ENCODE measurements around the gene SEZ6. TPM values are rescaled to one million over a fixed set of nuclear protein-coding genes. Genes with fewer than 3 reads are reported as not detected.

SEZ6 gene
- total RNA-seq, 1 donor from 2014 or later: 1.5 TPM

DNA sequence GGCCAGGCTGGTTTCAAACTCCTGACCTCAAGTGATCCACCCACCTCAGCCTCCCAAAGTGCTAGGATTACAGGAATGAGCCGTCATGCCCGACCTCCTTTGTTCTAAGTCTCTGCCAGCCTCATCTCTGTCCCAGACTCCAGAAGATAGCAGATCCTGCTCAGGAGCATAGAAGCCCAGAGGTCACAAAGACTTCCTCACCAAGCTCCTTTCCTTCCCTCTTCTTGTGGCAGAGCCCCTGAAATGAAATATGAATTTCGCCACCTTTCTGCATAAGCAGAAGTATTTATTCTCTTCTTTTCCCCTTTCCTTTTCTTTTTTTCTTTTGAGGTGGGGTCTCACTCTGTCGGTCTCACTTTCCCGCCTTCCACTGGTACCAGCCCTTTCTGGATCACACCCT lies 25.7 kb upstream of the SEZ6 start:
- Histone ChIP-seq H3K9ac (no peak overlapping the region), H3K36me3 (no peaks in the 10 kb centered on the region), H3K9me3 (ENCODE audit: low read depth) (peaks cover 10% of the 10 kb centered on the region), H3K4me1 (peaks cover 46% of the 10 kb centered on the region), H3K79me2 (ENCODE audit: low read depth) (no peaks in the 10 kb centered on the region), H3F3A (ENCODE audit: low read depth) (peaks cover 63% of the 10 kb centered on the region), H3K4me3 (peak overlapping the region; percentile 21), H4K20me1 (ENCODE audit: low read depth) (no peaks in the 10 kb centered on the region), H2AFZ (replicated peaks) (no peak overlapping the region), H3K27me3 (no peaks in the 10 kb centered on the region), H3K4me2 (peak overlapping the region; percentile 67), H3K27ac (peak overlapping the region; percentile 66)
- Mint-ChIP-seq H3K4me1 (peaks cover 48% of the 10 kb centered on the region), H3K4me3 (no peak overlapping the region), H3K27ac (no peak overlapping the region), H3K27me3 (ENCODE audit: insufficient read depth, low read depth) (peaks cover 51% of the 10 kb centered on the region), H3K9me3 (peaks cover 42% of the 10 kb centered on the region), H3K36me3 (peaks cover 8% of the 10 kb centered on the region)
- TF ChIP-seq CTCF (IDR thresholded peaks at IDR 0.05): no peak
- no peak for TF ChIP-seq EZH2 (IDR thresholded peaks at IDR 0.05)
- TF ChIP-seq EZH2phosphoT487 (IDR thresholded peaks at IDR 0.05): no peak
- no peak for DNase-seq (ENCODE audit: low spot score)

- no peaks in the 10 kb centered on the region for H3K36me3 Mint-ChIP-seq
- H4K20me1 ChIP-seq (ENCODE audit: low read depth): no peaks in the 10 kb centered on the region
- H3K27me3 Mint-ChIP-seq (ENCODE audit: insufficient read depth, low read depth): peaks cover 26% of the 10 kb centered on the region
- H3K4me3 Mint-ChIP-seq: no peak overlapping the region
- TF ChIP-seq EZH2phosphoT487 (IDR thresholded peaks at IDR 0.05) (no peak), EZH2 (IDR thresholded peaks at IDR 0.05) (no peak), CTCF (IDR thresholded peaks at IDR 0.05) (no peak)
- no peak overlapping the region for H3K9ac ChIP-seq
- no peaks in the 10 kb centered on the region for H3K9me3 Mint-ChIP-seq
- H2AFZ ChIP-seq (replicated peaks): no peak overlapping the region
- peaks cover 11% of the 10 kb centered on the region for H3K27me3 ChIP-seq
- H3K36me3 ChIP-seq: no peaks in the 10 kb centered on the region
- H3K4me1 Mint-ChIP-seq: peaks cover 45% of the 10 kb centered on the region
- peaks cover 34% of the 10 kb centered on the region for H3K4me1 ChIP-seq
- H3K4me2 ChIP-seq: no peak overlapping the region
- H3K27ac ChIP-seq: no peak overlapping the region
- no peak overlapping the region for H3K27ac Mint-ChIP-seq
- no peaks in the 10 kb centered on the region for H3K9me3 ChIP-seq (ENCODE audit: low read depth)
- H3F3A ChIP-seq (ENCODE audit: low read depth): peaks cover 39% of the 10 kb centered on the region
- H3K4me3 ChIP-seq: no peak overlapping the region
- DNase-seq (ENCODE audit: low spot score): no peak
- H3K79me2 ChIP-seq (ENCODE audit: low read depth): no peaks in the 10 kb centered on the region
These were observed 18.6 kb upstream of the SEZ6 start for GRCh38 chr17:29024316-29024952.

GRCh38 chr17:29022074-29022473 lies 16.2 kb upstream of the SEZ6 start:
- Histone ChIP-seq H4K20me1 (ENCODE audit: low read depth) (no peaks in the 10 kb centered on the region), H2AFZ (replicated peaks) (no peak overlapping the region), H3K27ac (no peak overlapping the region), H3K79me2 (ENCODE audit: low read depth) (no peaks in the 10 kb centered on the region), H3K4me2 (no peak overlapping the region), H3F3A (ENCODE audit: low read depth) (peaks cover 42% of the 10 kb centered on the region), H3K4me1 (peaks cover 30% of the 10 kb centered on the region), H3K36me3 (no peaks in the 10 kb centered on the region), H3K9ac (no peak overlapping the region), H3K27me3 (peaks cover 11% of the 10 kb centered on the region), H3K4me3 (no peak overlapping the region), H3K9me3 (ENCODE audit: low read depth) (no peaks in the 10 kb centered on the region)
- DNase-seq (ENCODE audit: low spot score): no peak
- Mint-ChIP-seq H3K9me3 (no peaks in the 10 kb centered on the region), H3K4me3 (no peak overlapping the region), H3K4me1 (peaks cover 34% of the 10 kb centered on the region), H3K36me3 (no peaks in the 10 kb centered on the region), H3K27ac (no peak overlapping the region), H3K27me3 (ENCODE audit: insufficient read depth, low read depth) (peaks cover 15% of the 10 kb centered on the region)
- TF ChIP-seq EZH2 (IDR thresholded peaks at IDR 0.05): no peak
- TF ChIP-seq CTCF (IDR thresholded peaks at IDR 0.05): no peak
- no peak for TF ChIP-seq EZH2phosphoT487 (IDR thresholded peaks at IDR 0.05)

Measured in neural progenitor cell (in vitro differentiated cells).